H1 (cell line): ENCODE results near the gene ELOVL4.

Experiments used
- CTCF ChIP-seq, 3 experiments: IDR thresholded peaks; 1 replicate in 2 of 3; 2 replicates in 1 of 3; pipeline versions ENCODE4 v1.5.1 to v1.6.1; 2011; ENCODE audit warnings: low read length in 3 of 3, mild to moderate bottlenecking in 3 of 3, inconsistent platforms in 2 of 3, low read depth in 1 of 3, moderate library complexity in 1 of 3; ENCODE audit not compliant: insufficient read depth in 1 of 3; ENCODE audit errors: control extremely low read depth in 1 of 3
- KDM1A ChIP-seq: fragments of 200-600, 300-600 bp; sonication (generic); IDR thresholded peaks from 2 replicates; pipeline ENCODE4 v1.7.1; 2016; ENCODE audit warnings: mild to moderate bottlenecking, low read length, borderline replicate concordance
- MAX ChIP-seq: IDR thresholded peaks from 2 replicates; pipeline ENCODE4 v1.6.1; 2012; ENCODE audit warnings: inconsistent platforms
- POLR2A ChIP-seq, 2 experiments: IDR thresholded peaks; 1 replicate in 1 of 2; 2 replicates in 1 of 2; pipeline ENCODE4 v1.6.1; 2011; ENCODE audit warnings: low read depth in 2 of 2, low read length in 2 of 2, mild to moderate bottlenecking in 2 of 2; ENCODE audit errors: control extremely low read depth in 1 of 2
- RXRA ChIP-seq: IDR thresholded peaks from 2 replicates; pipeline ENCODE4 v1.6.1; 2011; ENCODE audit warnings: low read depth, mild to moderate bottlenecking, low read length, moderate library complexity; ENCODE audit not compliant: insufficient read depth
- USF2 ChIP-seq: IDR thresholded peaks from 2 replicates; pipeline ENCODE4 v1.6.1; 2011; ENCODE audit warnings: low read length, improper control_type of control experiment
- ZNF274 ChIP-seq: IDR thresholded peaks from 2 replicates; pipeline ENCODE4 v1.7.0; 2012; ENCODE audit warnings: low read length, borderline replicate concordance; ENCODE audit errors: extremely low read depth

- TF ChIP-seq MAX, result no peak
- TF ChIP-seq RXRA, result no peak
- TF ChIP-seq ZNF274, result no peak
- no peak for TF ChIP-seq CTCF (IDR thresholded peaks at IDR 0.05; ENCODE audit: control extremely low read depth in 1 of 3, insufficient read depth in 1 of 3, low read depth in 1 of 3, low read length in 3 of 3)
- TF ChIP-seq KDM1A, result no peak
- no peak for TF ChIP-seq USF2
- no peak for TF ChIP-seq POLR2A (IDR thresholded peaks at IDR 0.05; ENCODE audit: control extremely low read depth in 1 of 2, low read depth in 2 of 2, low read length in 2 of 2)
These were observed 19.8 kb upstream of the ELOVL4 start for GRCh38 chr6:79967178-79967577.
